ENCODE data around the gene NLGN4X.

GRCh38 chrX:6262959-6263358, 34.3 kb upstream of the NLGN4X start:
- TF ChIP-seq GATA3 (IDR thresholded peaks at IDR 0.05; ENCODE audit: low read depth, low read length), result no peak
- TF ChIP-seq GATA2 (IDR thresholded peaks at IDR 0.05; ENCODE audit: low read depth, low read length), result no peak

Data from SH-SY5Y (cell line).